ENCODE data around the gene CERS6.
"Not testable (repeated sequence)": the region's sequence is repeated elsewhere in the genome, so short reads cannot be mapped to it uniquely, and the experiment has no call there.

CERS6 gene

GRCh38 chr2:168501466-168502065, 45.5 kb downstream of the CERS6 start:
- no peak for DNase-seq (ENCODE audit: low read depth)

GRCh38 chr2:168502852-168503251, 46.8 kb downstream of the CERS6 start:
- not testable (repeated sequence) for DNase-seq (ENCODE audit: low read depth)

GRCh38 chr2:168503901-168504300, 47.8 kb downstream of the CERS6 start:
- no peak for DNase-seq (ENCODE audit: low read depth)

- DNase-seq (ENCODE audit: low read depth), result no peak
Observed at GRCh38 chr2:168504323-168504722, 48.3 kb downstream of the CERS6 start.

- no peak for DNase-seq (ENCODE audit: low read depth)
Observed at GRCh38 chr2:168510125-168510756, 54.2 kb downstream of the CERS6 start.

- no peak for DNase-seq (ENCODE audit: low read depth)
Observed at GRCh38 chr2:168514692-168515091, 58.6 kb downstream of the CERS6 start.

GRCh38 chr2:168515502-168515901, 59.4 kb downstream of the CERS6 start:
- DNase-seq (ENCODE audit: low read depth), result peak; percentile 94

- DNase-seq (ENCODE audit: low read depth), result no peak
Observed at GRCh38 chr2:168517816-168518215, 61.7 kb downstream of the CERS6 start.

GRCh38 chr2:168518555-168519066, 62.5 kb downstream of the CERS6 start:
- no peak for DNase-seq (ENCODE audit: low read depth)

- peak; percentile 83 for DNase-seq (ENCODE audit: low read depth)
Observed at GRCh38 chr2:168519534-168520308, 63.6 kb downstream of the CERS6 start.

- DNase-seq (ENCODE audit: low read depth), result no peak
Observed at GRCh38 chr2:168521053-168521741, 65.1 kb downstream of the CERS6 start.

GRCh38 chr2:168522446-168522845, 66.4 kb downstream of the CERS6 start:
- no peak for DNase-seq (ENCODE audit: low read depth)

GRCh38 chr2:168524005-168524404, 67.9 kb downstream of the CERS6 start:
- DNase-seq (ENCODE audit: low read depth), result no peak

- DNase-seq (ENCODE audit: low read depth), result no peak
Observed at GRCh38 chr2:168525020-168525419, 68.9 kb downstream of the CERS6 start.

GRCh38 chr2:168525716-168526446, 69.8 kb downstream of the CERS6 start:
- DNase-seq (ENCODE audit: low read depth), result no peak

GRCh38 chr2:168526641-168527040, 70.6 kb downstream of the CERS6 start:
- peak; percentile 33 for DNase-seq (ENCODE audit: low read depth)

GRCh38 chr2:168528016-168528415, 71.9 kb downstream of the CERS6 start:
- no peak for DNase-seq (ENCODE audit: low read depth)

- peak; percentile 57 for DNase-seq (ENCODE audit: low read depth)
Observed at GRCh38 chr2:168528469-168528868, 72.4 kb downstream of the CERS6 start.

GRCh38 chr2:168529054-168529833, 73.2 kb downstream of the CERS6 start:
- DNase-seq (ENCODE audit: low read depth), result peak; percentile 37

- no peak for DNase-seq (ENCODE audit: low read depth)
Observed at GRCh38 chr2:168529900-168530561, 74.0 kb downstream of the CERS6 start.
